ENCODE data around the gene SLC14A1.

Gene SLC14A1

GRCh38 chr18:45723567-45724355, at the start of gene SLC14A1:
TSS of gene SLC14A1 (plus strand) at chr18:45724181. CDS start at chr18:45730321, 6,140 bp downstream.
- Mint-ChIP-seq H3K27me3 (peaks cover 9% of the 10 kb centered on the region), H3K9me3 (no peaks in the 10 kb centered on the region)

GRCh38 chr18:45677276-45677807, 46.6 kb upstream of the SLC14A1 start:
- Mint-ChIP-seq H3K4me1 (peaks cover 18% of the 10 kb centered on the region), H3K27me3 (peaks cover 20% of the 10 kb centered on the region), H3K27ac (no peak overlapping the region), H3K9me3 (peaks cover 0 to 4% of the 10 kb centered on the region in 2 donors), H3K4me3 (no peak overlapping the region)
- ATAC-seq = no peak
- no peak for DNase-seq

More at GRCh38 chr18:45723567-45724355, at the start of gene SLC14A1:
- Mint-ChIP-seq H3K4me1 (peaks cover 6% of the 10 kb centered on the region), H3K4me3 (no peak within 1 kb of the TSS), H3K27ac (no peak within 1 kb of the TSS)
- ATAC-seq (no peak), DNase-seq (no peak)

- DNase-seq (no peak), ATAC-seq (no peak)
- Mint-ChIP-seq H3K27ac (no peak overlapping the region), H3K9me3 (no peaks in the 10 kb centered on the region), H3K4me3 (no peak overlapping the region), H3K27me3 (peaks cover 23% of the 10 kb centered on the region), H3K4me1 (peaks cover 9% of the 10 kb centered on the region)
These were observed 45.5 kb upstream of the SLC14A1 start for GRCh38 chr18:45678441-45678840.

- Mint-ChIP-seq H3K4me1 (peaks cover 13% of the 10 kb centered on the region), H3K27me3 (peaks cover 23% of the 10 kb centered on the region), H3K27ac (no peak overlapping the region), H3K9me3 (no peaks in the 10 kb centered on the region), H3K4me3 (no peak overlapping the region)
- ATAC-seq (no peak), DNase-seq (no peak)
These were observed 45.1 kb upstream of the SLC14A1 start for GRCh38 chr18:45678850-45679249.

GRCh38 chr18:45680066-45680690, 43.8 kb upstream of the SLC14A1 start:
- peaks cover 26% of the 10 kb centered on the region for H3K4me1 Mint-ChIP-seq
- no peak for DNase-seq
- ATAC-seq = no peak
- peaks cover 34% of the 10 kb centered on the region for H3K27me3 Mint-ChIP-seq
- no peak overlapping the region for H3K27ac Mint-ChIP-seq
- H3K4me3 Mint-ChIP-seq = no peak overlapping the region
- H3K9me3 Mint-ChIP-seq = no peaks in the 10 kb centered on the region

- DNase-seq (no peak), ATAC-seq (no peak)
- Mint-ChIP-seq H3K27ac (no peak overlapping the region), H3K27me3 (peaks cover 34% of the 10 kb centered on the region), H3K4me3 (no peak overlapping the region), H3K4me1 (peaks cover 46% of the 10 kb centered on the region), H3K9me3 (no peaks in the 10 kb centered on the region)
These were observed 41.8 kb upstream of the SLC14A1 start for GRCh38 chr18:45682181-45682580.

- no peak overlapping the region for H3K4me3 Mint-ChIP-seq
- no peak overlapping the region for H3K27ac Mint-ChIP-seq
- ATAC-seq = no peak
- H3K27me3 Mint-ChIP-seq = peaks cover 19% of the 10 kb centered on the region
- no peaks in the 10 kb centered on the region for H3K9me3 Mint-ChIP-seq
- peaks cover 60% of the 10 kb centered on the region for H3K4me1 Mint-ChIP-seq
- DNase-seq = no peak
These were observed 39.5 kb upstream of the SLC14A1 start for GRCh38 chr18:45684341-45685115.

GRCh38 chr18:45686891-45687611, 36.9 kb upstream of the SLC14A1 start:
- Mint-ChIP-seq H3K4me1 (peaks cover 76% of the 10 kb centered on the region), H3K9me3 (no peaks in the 10 kb centered on the region), H3K27ac (peak overlapping the region; percentile 96 to 99), H3K4me3 (peak overlapping the region; percentile 97 to 100), H3K27me3 (peaks cover 20% of the 10 kb centered on the region)
- DNase-seq (peak; percentile 72 to 73), ATAC-seq (peak; percentile 92)

GRCh38 chr18:45687621-45688020, 36.4 kb upstream of the SLC14A1 start:
- peaks cover 20% of the 10 kb centered on the region for H3K27me3 Mint-ChIP-seq
- H3K27ac Mint-ChIP-seq = peak overlapping the region; percentile 52 to 99
- DNase-seq (peak; percentile 51 to 68), ATAC-seq (peak; percentile 60)
- H3K4me1 Mint-ChIP-seq = peaks cover 76% of the 10 kb centered on the region
- H3K4me3 Mint-ChIP-seq = peak overlapping the region; percentile 97 to 100
- no peaks in the 10 kb centered on the region for H3K9me3 Mint-ChIP-seq

- H3K27me3 Mint-ChIP-seq = peaks cover 23% of the 10 kb centered on the region
- peak overlapping the region; percentile 97 to 100 for H3K4me3 Mint-ChIP-seq
- H3K27ac Mint-ChIP-seq = no peak overlapping the region
- no peaks in the 10 kb centered on the region for H3K9me3 Mint-ChIP-seq
- DNase-seq (no peak), ATAC-seq (peak; percentile 0)
- H3K4me1 Mint-ChIP-seq = peaks cover 76% of the 10 kb centered on the region
These were observed 35.9 kb upstream of the SLC14A1 start for GRCh38 chr18:45688113-45688512.

GRCh38 chr18:45688833-45689232, 35.1 kb upstream of the SLC14A1 start:
- peaks cover 73% of the 10 kb centered on the region for H3K4me1 Mint-ChIP-seq
- H3K27ac Mint-ChIP-seq = peak overlapping the region; percentile 57 to 68
- ATAC-seq = peak; percentile 46
- peaks cover 23% of the 10 kb centered on the region for H3K27me3 Mint-ChIP-seq
- peak overlapping the region; percentile 97 to 100 for H3K4me3 Mint-ChIP-seq
- H3K9me3 Mint-ChIP-seq = peaks cover 0 to 2% of the 10 kb centered on the region in 2 donors
- DNase-seq = peak; percentile 65 to 72

GRCh38 chr18:45689396-45689795, 34.6 kb upstream of the SLC14A1 start:
- DNase-seq (no peak), ATAC-seq (no peak)
- Mint-ChIP-seq H3K27me3 (peaks cover 18% of the 10 kb centered on the region), H3K27ac (no peak overlapping the region), H3K4me3 (peak overlapping the region in 1 of 2 donors; percentile 97), H3K4me1 (peaks cover 67% of the 10 kb centered on the region), H3K9me3 (peaks cover 0 to 4% of the 10 kb centered on the region in 2 donors)

GRCh38 chr18:45690975-45691815, 32.8 kb upstream of the SLC14A1 start:
- H3K27me3 Mint-ChIP-seq = peaks cover 12% of the 10 kb centered on the region
- peak; percentile 60 to 67 for DNase-seq
- H3K9me3 Mint-ChIP-seq = peaks cover 7 to 11% of the 10 kb centered on the region in 2 donors
- ATAC-seq = no peak
- peaks cover 49% of the 10 kb centered on the region for H3K4me1 Mint-ChIP-seq
- H3K27ac Mint-ChIP-seq = peak overlapping the region in 1 of 2 donors; percentile 71
- peak overlapping the region; percentile 8 to 18 for H3K4me3 Mint-ChIP-seq

GRCh38 chr18:45691816-45692179, 32.2 kb upstream of the SLC14A1 start:
- H3K9me3 Mint-ChIP-seq = peaks cover 10 to 11% of the 10 kb centered on the region in 2 donors
- ATAC-seq = no peak
- peaks cover 12% of the 10 kb centered on the region for H3K27me3 Mint-ChIP-seq
- peaks cover 43% of the 10 kb centered on the region for H3K4me1 Mint-ChIP-seq
- DNase-seq = no peak
- no peak overlapping the region for H3K27ac Mint-ChIP-seq
- H3K4me3 Mint-ChIP-seq = no peak overlapping the region

All from stimulated activated naive CD8-positive, alpha-beta T cell treated with anti-CD3 and anti-CD28 coated beads, Interleukin-15, amount 100 ng/mL, for 72 hours (primary cell).